ENCODE data around the gene SHF.

SHF gene

GRCh38 chr15:45174069-45174468 is 13.7 kb downstream of the SHF start:
- DNase-seq (ENCODE audit: low read depth in 2 of 3, low spot score in 1 of 3), result no peak

GRCh38 chr15:45171912-45172311 is 15.9 kb downstream of the SHF start:
- DNase-seq (ENCODE audit: low read depth in 2 of 3, low spot score in 1 of 3), result no peak

- no peak for DNase-seq (ENCODE audit: low read depth in 2 of 3, low spot score in 1 of 3)
Measured at GRCh38 chr15:45169608-45170480, 17.9 kb downstream of the SHF start.

GRCh38 chr15:45168751-45169551 is 18.8 kb downstream of the SHF start:
- no peak for DNase-seq (ENCODE audit: low read depth in 2 of 3, low spot score in 1 of 3)

- DNase-seq (ENCODE audit: low read depth in 2 of 3, low spot score in 1 of 3), result no peak
Measured at GRCh38 chr15:45168286-45168685, 19.5 kb downstream of the SHF start.

GRCh38 chr15:45167631-45168205 is 20.0 kb downstream of the SHF start:
- DNase-seq (ENCODE audit: low read depth in 2 of 3, low spot score in 1 of 3), result no peak

- peak; percentile 77 to 80 (median 79) for DNase-seq (ENCODE audit: low read depth in 2 of 3, low spot score in 1 of 3)
Measured at GRCh38 chr15:45166834-45167630, 20.7 kb downstream of the SHF start.

- no peak for DNase-seq (ENCODE audit: low read depth in 2 of 3, low spot score in 1 of 3)
Measured at GRCh38 chr15:45165536-45165935, 22.2 kb downstream of the SHF start.

- DNase-seq (ENCODE audit: low read depth in 2 of 3, low spot score in 1 of 3), result no peak
Measured at GRCh38 chr15:45164914-45165313, 22.9 kb downstream of the SHF start.

GRCh38 chr15:45163508-45163856 is 24.3 kb downstream of the SHF start:
- no peak for DNase-seq (ENCODE audit: low read depth in 2 of 3, low spot score in 1 of 3)

GRCh38 chr15:45162771-45163507 is 24.8 kb downstream of the SHF start:
- peak; percentile 39 to 50 (median 44) for DNase-seq (ENCODE audit: low read depth in 2 of 3, low spot score in 1 of 3)

GRCh38 chr15:45161666-45162065 is 26.1 kb downstream of the SHF start:
- DNase-seq (ENCODE audit: low read depth in 2 of 3, low spot score in 1 of 3), result no peak

- no peak for DNase-seq (ENCODE audit: low read depth in 2 of 3, low spot score in 1 of 3)
Measured at GRCh38 chr15:45157974-45158373, 29.8 kb downstream of the SHF start.

GRCh38 chr15:45156744-45157455 is 30.9 kb downstream of the SHF start:
- DNase-seq (ENCODE audit: low read depth in 2 of 3, low spot score in 1 of 3), result no peak

- no peak for DNase-seq (ENCODE audit: low read depth in 2 of 3, low spot score in 1 of 3)
Measured at GRCh38 chr15:45155739-45156138, 32.0 kb downstream of the SHF start.

- DNase-seq (ENCODE audit: low read depth in 2 of 3, low spot score in 1 of 3), result no peak
Measured at GRCh38 chr15:45151998-45152828, 35.6 kb downstream of the SHF start.

GRCh38 chr15:45150997-45151396 is 36.8 kb downstream of the SHF start:
- DNase-seq (ENCODE audit: low read depth in 2 of 3, low spot score in 1 of 3), result no peak

GRCh38 chr15:45150481-45150880 is 37.3 kb downstream of the SHF start:
- DNase-seq (ENCODE audit: low read depth in 2 of 3, low spot score in 1 of 3), result no peak

GRCh38 chr15:45149060-45149459 is 38.7 kb downstream of the SHF start:
- no peak for DNase-seq (ENCODE audit: low read depth in 2 of 3, low spot score in 1 of 3)

Measured in stimulated activated CD4-positive, alpha-beta T cell treated with anti-CD3 and anti-CD28 coated beads, Interleukin-12 subunit alpha, Interleukin-12 subunit beta, amount 100 ng/mL, for 48 hours (primary cell).